ENCODE results near the gene GFI1B. TPM values are rescaled to one million over a fixed set of nuclear protein-coding genes. Genes with fewer than 3 reads are reported as not detected.

The GFI1B gene
- total RNA-seq, 1 donor from 2014 or later, result 0.52 TPM

DNA sequence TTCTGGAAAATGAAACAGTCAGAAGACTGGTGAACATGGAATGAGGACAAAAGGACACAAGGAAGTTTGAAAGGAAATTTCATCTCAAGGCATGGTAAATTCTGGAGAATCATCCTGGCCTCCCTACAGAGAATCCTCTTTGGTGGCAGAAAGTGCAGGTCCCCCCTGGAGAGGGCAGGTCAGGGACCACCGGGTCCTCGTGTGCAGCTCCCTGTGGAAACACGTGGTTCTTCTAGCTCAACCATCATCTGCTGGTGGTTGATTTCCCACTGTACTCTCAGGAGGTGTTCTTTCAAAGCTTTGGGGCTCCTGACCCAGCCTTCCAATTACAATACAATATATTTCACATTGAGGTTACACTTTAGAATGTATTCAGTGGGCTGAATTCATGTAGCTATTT is 49.7 kb downstream of the GFI1B start:
- DNase-seq (no peak), ATAC-seq (no peak)
- no peak overlapping the region for H3K27ac ChIP-seq
- intact Hi-C loops (cut with DNase I), result no loop called here
- no peaks in the 10 kb centered on the region for H3K36me3 ChIP-seq
- no peaks in the 10 kb centered on the region for H3K9me3 ChIP-seq
- H3K4me3 ChIP-seq, result no peak overlapping the region
- H3K27me3 ChIP-seq, result no peaks in the 10 kb centered on the region
- TF ChIP-seq, protein P1, sequence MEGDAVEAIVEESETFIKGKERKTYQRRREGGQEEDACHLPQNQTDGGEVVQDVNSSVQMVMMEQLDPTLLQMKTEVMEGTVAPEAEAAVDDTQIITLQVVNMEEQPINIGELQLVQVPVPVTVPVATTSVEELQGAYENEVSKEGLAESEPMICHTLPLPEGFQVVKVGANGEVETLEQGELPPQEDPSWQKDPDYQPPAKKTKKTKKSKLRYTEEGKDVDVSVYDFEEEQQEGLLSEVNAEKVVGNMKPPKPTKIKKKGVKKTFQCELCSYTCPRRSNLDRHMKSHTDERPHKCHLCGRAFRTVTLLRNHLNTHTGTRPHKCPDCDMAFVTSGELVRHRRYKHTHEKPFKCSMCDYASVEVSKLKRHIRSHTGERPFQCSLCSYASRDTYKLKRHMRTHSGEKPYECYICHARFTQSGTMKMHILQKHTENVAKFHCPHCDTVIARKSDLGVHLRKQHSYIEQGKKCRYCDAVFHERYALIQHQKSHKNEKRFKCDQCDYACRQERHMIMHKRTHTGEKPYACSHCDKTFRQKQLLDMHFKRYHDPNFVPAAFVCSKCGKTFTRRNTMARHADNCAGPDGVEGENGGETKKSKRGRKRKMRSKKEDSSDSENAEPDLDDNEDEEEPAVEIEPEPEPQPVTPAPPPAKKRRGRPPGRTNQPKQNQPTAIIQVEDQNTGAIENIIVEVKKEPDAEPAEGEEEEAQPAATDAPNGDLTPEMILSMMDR (IDR thresholded peaks at IDR 0.05), result no peak
- peaks cover 16% of the 10 kb centered on the region for H3K4me1 ChIP-seq

DNA sequence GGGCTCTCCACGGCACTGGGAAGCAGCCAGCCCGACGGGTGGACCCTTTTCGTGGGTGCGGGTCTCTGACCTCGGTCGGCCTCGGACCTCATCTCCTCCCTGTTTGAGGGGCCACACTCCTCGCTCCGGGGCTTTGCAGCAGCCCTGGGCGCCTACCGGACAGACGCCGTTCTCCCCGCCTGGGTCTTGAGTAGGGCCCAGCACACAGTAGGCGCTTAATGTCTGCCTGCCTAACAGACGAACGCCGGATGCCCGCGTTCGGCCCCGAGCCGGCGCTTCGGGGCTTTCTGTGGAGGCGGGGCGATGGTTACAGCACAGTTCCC is 51.5 kb downstream of the GFI1B start:
- peak overlapping the region; percentile 98 for H3K4me3 ChIP-seq
- peaks cover 16% of the 10 kb centered on the region for H3K4me1 ChIP-seq
- peak overlapping the region; percentile 97 for H3K27ac ChIP-seq
- intact Hi-C loops (cut with DNase I), result no loop called here
- no peaks in the 10 kb centered on the region for H3K9me3 ChIP-seq
- H3K27me3 ChIP-seq, result no peaks in the 10 kb centered on the region
- H3K36me3 ChIP-seq, result no peaks in the 10 kb centered on the region
- no peak for DNase-seq
- ATAC-seq, result peak; percentile 12
- TF ChIP-seq, protein P1 (IDR thresholded peaks at IDR 0.05), result no peak

DNA sequence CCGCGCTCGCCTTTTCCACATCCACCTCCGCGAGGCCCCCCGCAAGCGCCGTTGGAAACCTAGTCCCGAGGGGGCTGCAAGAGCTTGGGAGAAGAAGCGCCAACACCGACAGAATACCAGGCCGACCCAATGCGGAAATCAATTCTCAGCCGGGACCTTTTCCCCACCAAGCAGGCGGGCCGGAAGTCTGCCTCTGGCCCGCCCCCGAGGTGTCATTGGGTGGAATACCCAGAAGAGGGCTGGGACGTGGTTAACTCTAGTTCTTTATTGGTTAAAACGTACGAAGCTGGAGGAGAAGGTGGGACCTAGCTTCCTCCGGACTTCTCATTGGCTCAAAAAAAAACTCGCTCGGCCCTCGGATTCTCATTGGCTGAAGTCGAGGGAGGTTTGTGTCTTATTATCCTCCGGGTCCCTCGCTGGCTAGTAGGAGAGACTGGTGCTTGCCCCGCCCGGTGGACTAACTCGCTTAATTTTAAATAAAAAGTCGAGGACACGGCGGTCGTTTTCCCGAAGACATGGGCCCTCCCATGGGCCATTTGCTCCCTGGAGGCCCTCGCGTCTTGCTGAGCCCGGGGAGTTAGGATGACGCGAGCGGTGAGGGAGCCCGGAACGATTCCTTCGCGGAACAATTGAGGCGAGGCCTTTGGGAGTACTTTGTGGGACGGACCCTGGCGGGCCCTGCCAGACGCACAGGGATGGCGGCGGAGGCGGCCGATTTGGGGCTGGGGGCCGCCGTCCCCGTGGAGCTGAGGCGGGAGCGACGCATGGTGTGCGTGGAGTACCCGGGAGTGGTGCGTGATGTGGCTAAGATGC is 52.0 kb downstream of the GFI1B start, which contains the start of gene GTF3C5:
TSS of gene GTF3C5 (plus strand) at position 681 of the 813 bp plus-strand sequence. CDS start at position 696, 15 bp downstream.
- DNase-seq (peak; percentile 95), ATAC-seq (peak; percentile 99)
- no peaks in the 10 kb centered on the region for H3K9me3 ChIP-seq
- peak within 1 kb of the TSS; percentile 98 for H3K4me3 ChIP-seq
- peak within 1 kb of the TSS; percentile 97 for H3K27ac ChIP-seq
- H3K36me3 ChIP-seq, result no peaks in the 10 kb centered on the region
- H3K27me3 ChIP-seq, result no peaks in the 10 kb centered on the region
- intact Hi-C loops (cut with DNase I), result no loop called here
- TF ChIP-seq, protein P1 (IDR thresholded peaks at IDR 0.05), result no peak
- H3K4me1 ChIP-seq, result peaks cover 16% of the 10 kb centered on the region

DNA sequence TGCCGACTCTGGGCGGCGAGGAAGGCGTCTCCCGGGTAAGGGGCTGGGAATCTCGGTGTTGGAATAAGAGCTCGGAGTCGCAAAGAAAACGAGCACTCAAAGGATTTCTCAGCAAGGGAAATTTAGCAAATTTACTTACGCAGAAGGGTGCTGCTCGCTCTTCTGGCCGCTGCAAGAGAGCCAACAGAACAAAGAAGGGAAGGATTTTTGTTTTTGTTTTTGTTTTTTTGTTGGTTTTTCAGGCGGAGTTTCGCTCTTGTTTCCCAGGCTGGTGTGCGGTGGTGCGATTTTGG is 52.6 kb downstream of the GFI1B start:
- Histone ChIP-seq H3K4me3 (peak overlapping the region; percentile 98), H3K4me1 (peaks cover 16% of the 10 kb centered on the region), H3K27ac (peak overlapping the region; percentile 94), H3K36me3 (no peaks in the 10 kb centered on the region), H3K9me3 (no peaks in the 10 kb centered on the region), H3K27me3 (no peaks in the 10 kb centered on the region)
- TF ChIP-seq, protein P1 (IDR thresholded peaks at IDR 0.05), result no peak
- DNase-seq, result no peak
- intact Hi-C loops (cut with DNase I), result no loop called here
- ATAC-seq, result no peak

DNA sequence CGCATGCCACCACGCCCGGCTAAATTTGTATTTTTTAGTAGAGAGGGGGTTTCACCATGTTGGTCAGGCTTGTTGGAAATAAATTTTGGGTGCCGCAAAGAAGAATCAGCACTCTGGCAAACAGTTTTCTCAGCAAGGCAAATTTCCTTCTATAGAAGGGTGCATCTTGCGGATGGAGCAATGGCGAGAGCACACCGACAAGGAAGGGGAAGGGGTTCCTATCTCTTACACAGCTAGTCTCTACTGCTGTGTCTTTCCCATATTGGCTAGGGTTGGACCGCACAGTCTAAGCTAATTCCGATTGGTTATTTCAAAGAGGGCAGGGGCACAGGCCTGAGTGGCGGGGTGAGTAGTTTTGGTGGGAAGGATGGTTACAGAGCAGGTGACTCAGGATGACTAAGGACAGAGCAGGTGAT is 53.0 kb downstream of the GFI1B start:
- intact Hi-C loops (cut with DNase I), result no loop called here
- peak overlapping the region; percentile 94 for H3K27ac ChIP-seq
- TF ChIP-seq, protein P1 (IDR thresholded peaks at IDR 0.05), result no peak

More for the DNA sequence above, 53.0 kb downstream of the GFI1B start:
- Histone ChIP-seq H3K27me3 (no peaks in the 10 kb centered on the region), H3K9me3 (no peaks in the 10 kb centered on the region), H3K36me3 (no peaks in the 10 kb centered on the region), H3K4me3 (peak overlapping the region; percentile 98), H3K4me1 (peaks cover 16% of the 10 kb centered on the region)
- ATAC-seq (no peak), DNase-seq (no peak)
